Measurements from ENCODE around the gene IFI44. TPM values are rescaled to one million over a fixed set of nuclear protein-coding genes. Genes with fewer than 3 reads are reported as not detected.

IFI44 gene
- polyA plus RNA-seq, 1 of the 3 experiments (the other 2 are of a cell fraction) = 6.5 TPM

DNA sequence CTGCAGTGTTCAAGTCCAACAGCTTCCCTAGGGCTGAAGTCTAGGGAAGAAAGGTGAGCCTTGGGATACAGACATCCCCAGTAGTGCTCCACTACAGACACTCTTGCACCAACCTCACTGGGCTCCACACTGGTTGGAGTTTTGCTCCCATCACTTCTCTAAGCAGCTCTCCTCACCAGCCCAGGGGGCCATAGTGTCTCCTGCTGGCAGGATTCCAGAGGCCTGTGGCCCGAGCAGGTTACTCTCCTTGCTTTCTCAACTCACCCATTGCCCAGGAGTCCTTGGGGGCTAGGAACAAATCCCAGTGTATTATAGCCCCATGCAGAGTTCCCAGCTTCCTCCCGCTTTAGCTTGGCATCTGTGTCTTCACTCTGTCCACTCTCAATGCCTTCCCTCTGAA lies 52.8 kb downstream of the IFI44 start:
- Histone ChIP-seq H3K9me3 (0 out of 2 replicates have a peak, but pooled peaks cover 7% of the 10 kb centered on the region), H4K20me1 (ENCODE audit: insufficient read depth) (no peaks in the 10 kb centered on the region), H3K9me2 (no peaks in the 10 kb centered on the region), H3K4me2 (no peak overlapping the region), H3K36me3 (replicated peaks in 1 of 2; ENCODE audit: control insufficient read depth in 1 of 2, insufficient read depth in 2 of 2, low read length in 1 of 2) (no peaks in the 10 kb centered on the region), H3K27me3 (ENCODE audit: insufficient read depth) (no peaks in the 10 kb centered on the region), H3K4me1 (ENCODE audit: control insufficient read depth in 1 of 2, insufficient read depth in 2 of 2, low read depth in 1 of 2, low read length in 1 of 2) (no peaks in the 10 kb centered on the region), H3F3A (replicated peaks; ENCODE audit: insufficient read depth) (peaks cover 3% of the 10 kb centered on the region), H3K4me3 (ENCODE audit: low read depth in 2 of 2, low read length in 1 of 2) (no peak overlapping the region), H3K9ac (no peak overlapping the region), H2AFZ (ENCODE audit: low read depth) (no peak overlapping the region), H3K27ac (ENCODE audit: low read depth in 2 of 2, low read length in 1 of 2) (no peak overlapping the region), H3K79me2 (ENCODE audit: insufficient read depth) (no peaks in the 10 kb centered on the region)
- ChIA-PET CTCF (no interaction called here), POLR2A (no interaction called here)
- 95% methylated on average over 2 of the region's 2 CpGs for WGBS (ENCODE audit: low lambda C conversion rate)
- DNase-seq = no peak
- TF ChIP-seq TCF12 (IDR thresholded peaks at IDR 0.05) (no peak), FOXJ3 (CRISPR knock-in tag; IDR thresholded peaks at IDR 0.05) (no peak), PBX3 (IDR thresholded peaks at IDR 0.05) (no peak), RAD21 (IDR thresholded peaks at IDR 0.05; ENCODE audit: low read length) (no peak), CTCF (IDR thresholded peaks at IDR 0.05) (no peak), NFIC (IDR thresholded peaks at IDR 0.05; ENCODE audit: borderline replicate concordance) (no peak), FOSL2 (IDR thresholded peaks at IDR 0.05; ENCODE audit: borderline replicate concordance, low read depth) (no peak), NRF1 (IDR thresholded peaks at IDR 0.05; ENCODE audit: low read depth, low read length) (no peak), RCOR1 (IDR thresholded peaks at IDR 0.05; ENCODE audit: low read length) (no peak), TEAD4 (IDR thresholded peaks at IDR 0.05; ENCODE audit: borderline replicate concordance, insufficient read depth) (no peak), YY1 (IDR thresholded peaks at IDR 0.05; ENCODE audit: low read depth) (no peak), CHD2 (IDR thresholded peaks at IDR 0.05; ENCODE audit: low read length, partially characterized antibody) (no peak)
- TF ChIP-seq, protein P1, sequence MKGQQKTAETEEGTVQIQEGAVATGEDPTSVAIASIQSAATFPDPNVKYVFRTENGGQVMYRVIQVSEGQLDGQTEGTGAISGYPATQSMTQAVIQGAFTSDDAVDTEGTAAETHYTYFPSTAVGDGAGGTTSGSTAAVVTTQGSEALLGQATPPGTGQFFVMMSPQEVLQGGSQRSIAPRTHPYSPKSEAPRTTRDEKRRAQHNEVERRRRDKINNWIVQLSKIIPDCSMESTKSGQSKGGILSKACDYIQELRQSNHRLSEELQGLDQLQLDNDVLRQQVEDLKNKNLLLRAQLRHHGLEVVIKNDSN (IDR thresholded peaks at IDR 0.05; ENCODE audit: borderline replicate concordance, low read depth) = no peak

DNA sequence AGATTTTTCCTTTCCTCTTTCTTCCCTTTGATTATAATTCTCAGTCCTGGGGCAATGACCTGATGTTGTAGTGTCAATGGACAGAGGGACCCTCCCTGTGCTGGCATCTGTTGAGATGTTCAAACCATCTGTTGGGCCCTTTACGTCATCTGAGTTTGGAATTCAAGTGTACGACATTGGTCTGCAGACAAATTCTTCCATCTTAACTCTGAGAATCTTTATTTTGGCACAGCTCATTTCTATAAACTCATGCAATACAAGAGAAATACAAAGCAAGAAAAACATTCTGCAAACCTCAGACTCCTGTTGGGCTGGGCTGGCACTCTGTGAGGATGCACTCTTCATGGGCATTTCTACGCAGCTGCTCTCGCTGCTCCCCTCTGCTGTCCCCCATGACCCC lies 54.2 kb downstream of the IFI44 start:
- CTCF ChIA-PET = interaction anchor here (2.2 kb wide), 1 partner anchor 8 kb away, joined by 6 read pairs; no protein-coding TSS in a partner anchor
- 82% methylated on average over 4 of the region's 4 CpGs for WGBS (ENCODE audit: low lambda C conversion rate)
- no peak for TF ChIP-seq FOXJ3 (CRISPR knock-in tag; IDR thresholded peaks at IDR 0.05)
- no peak for TF ChIP-seq RXRA (IDR thresholded peaks at IDR 0.05; ENCODE audit: borderline replicate concordance, low read depth)

More for the DNA sequence above, 54.2 kb downstream of the IFI44 start:
- Histone ChIP-seq H3K9me3 (peaks cover 14% of the 10 kb centered on the region; the same call in 1 of the 2 replicates), H3K27ac (ENCODE audit: low read depth in 2 of 2, low read length in 1 of 2) (no peak overlapping the region), H3K27me3 (ENCODE audit: insufficient read depth) (no peaks in the 10 kb centered on the region), H3K9me2 (no peaks in the 10 kb centered on the region), H2AFZ (ENCODE audit: low read depth) (no peak overlapping the region), H3K36me3 (replicated peaks in 1 of 2; ENCODE audit: control insufficient read depth in 1 of 2, insufficient read depth in 2 of 2, low read length in 1 of 2) (no peaks in the 10 kb centered on the region), H3K9ac (no peak overlapping the region), H4K20me1 (ENCODE audit: insufficient read depth) (no peaks in the 10 kb centered on the region), H3F3A (replicated peaks; ENCODE audit: insufficient read depth) (no peaks in the 10 kb centered on the region), H3K4me3 (ENCODE audit: low read depth in 2 of 2, low read length in 1 of 2) (no peak overlapping the region), H3K4me1 (ENCODE audit: control insufficient read depth in 1 of 2, insufficient read depth in 2 of 2, low read depth in 1 of 2, low read length in 1 of 2) (no peaks in the 10 kb centered on the region), H3K4me2 (no peak overlapping the region), H3K79me2 (ENCODE audit: insufficient read depth) (no peaks in the 10 kb centered on the region)
- DNase-seq = no peak
- POLR2A ChIA-PET = no interaction called here
